Stimulated activated CD4-positive, alpha-beta T cell treated with anti-CD3 and anti-CD28 coated beads, Interleukin-4, amount 100 ng/mL, for 24 hours (primary cell): ENCODE measurements around the gene BHLHE23.
"Not testable (repeated sequence)": the region's sequence is repeated elsewhere in the genome, so short reads cannot be mapped to it uniquely, and the experiment has no call there.

ENCODE experiments used
- DNase-seq: peaks from one replicate; pipeline ENCODE4 v3.0.0-alpha.2; 2020

The BHLHE23 gene

DNA sequence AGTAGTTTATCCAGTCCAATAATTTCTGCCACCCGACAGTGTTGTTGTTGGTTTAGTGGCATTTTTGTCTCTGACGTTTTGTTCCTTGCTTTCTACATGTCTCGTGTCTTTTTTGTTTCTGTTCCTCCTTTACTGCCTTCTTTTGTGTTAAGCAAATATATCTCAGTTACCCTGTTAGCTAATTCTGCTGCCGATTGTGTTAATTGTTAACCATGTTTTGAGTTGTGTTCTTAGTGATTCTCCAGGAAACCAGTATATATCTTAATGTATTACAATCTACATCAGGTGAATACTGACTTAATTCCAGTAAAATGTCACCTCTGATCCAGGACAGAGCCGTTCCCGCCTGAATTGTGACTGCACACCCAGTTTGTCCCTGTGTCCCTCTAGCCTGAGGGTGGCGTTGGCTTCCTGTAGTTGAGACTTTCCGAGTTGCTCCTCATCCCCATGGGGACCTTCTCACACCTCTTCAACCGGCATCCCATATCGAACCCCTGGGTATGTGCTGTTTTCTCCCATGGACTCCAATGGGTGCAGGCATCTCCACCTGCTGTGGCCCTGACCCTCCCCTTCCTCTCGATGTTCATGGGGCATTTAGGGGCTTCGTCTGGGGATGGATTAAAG is 35.8 kb upstream of the BHLHE23 start:
- no peak for DNase-seq

DNA sequence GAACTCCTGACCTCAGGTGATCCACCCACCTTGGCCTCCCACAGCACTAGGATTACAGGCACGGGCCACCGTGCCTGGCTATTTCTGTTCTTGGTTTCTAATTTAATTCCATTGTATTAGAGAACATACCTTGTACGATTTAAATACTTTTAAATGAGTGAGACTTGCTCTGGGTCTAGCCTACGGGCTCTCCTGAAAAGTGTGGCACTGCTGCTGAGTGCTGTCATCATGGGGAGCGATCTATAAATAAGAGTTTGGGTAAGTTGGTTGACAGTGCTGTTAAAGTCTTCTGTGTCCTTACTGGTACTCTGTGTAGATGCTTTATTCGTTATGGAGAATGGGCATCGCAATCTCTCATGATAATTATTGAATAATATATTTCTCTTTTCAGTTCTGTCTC is 35.0 kb upstream of the BHLHE23 start:
- no peak for DNase-seq

DNA sequence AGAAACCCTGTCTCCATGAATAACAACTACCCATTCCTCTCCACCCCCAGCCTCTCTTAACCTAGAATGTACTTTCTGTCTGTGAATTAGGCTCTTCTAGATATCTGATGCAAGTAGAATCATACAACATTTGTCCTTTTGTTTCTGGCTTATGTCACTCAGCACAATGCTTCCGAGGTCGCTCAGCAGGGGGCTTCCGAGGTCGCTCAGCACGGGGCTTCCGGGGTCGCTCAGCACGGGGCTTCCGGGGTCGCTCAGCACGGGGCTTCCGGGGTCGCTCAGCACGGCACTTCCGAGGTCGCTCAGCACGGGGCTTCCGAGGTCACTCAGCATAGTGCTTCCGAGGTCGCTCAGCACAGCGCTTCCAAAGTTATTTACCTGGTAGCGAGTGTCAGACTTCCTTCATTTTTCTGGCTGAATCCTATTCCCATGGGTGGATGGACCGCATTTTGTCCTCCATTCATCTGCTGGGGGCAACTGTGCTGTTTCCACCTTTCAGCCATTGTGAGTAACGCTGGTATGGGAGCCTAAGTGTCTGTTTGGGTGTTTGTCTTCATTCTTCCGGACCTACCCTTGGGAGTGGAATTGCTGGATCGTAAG is 31.0 kb upstream of the BHLHE23 start:
- no peak for DNase-seq

DNA sequence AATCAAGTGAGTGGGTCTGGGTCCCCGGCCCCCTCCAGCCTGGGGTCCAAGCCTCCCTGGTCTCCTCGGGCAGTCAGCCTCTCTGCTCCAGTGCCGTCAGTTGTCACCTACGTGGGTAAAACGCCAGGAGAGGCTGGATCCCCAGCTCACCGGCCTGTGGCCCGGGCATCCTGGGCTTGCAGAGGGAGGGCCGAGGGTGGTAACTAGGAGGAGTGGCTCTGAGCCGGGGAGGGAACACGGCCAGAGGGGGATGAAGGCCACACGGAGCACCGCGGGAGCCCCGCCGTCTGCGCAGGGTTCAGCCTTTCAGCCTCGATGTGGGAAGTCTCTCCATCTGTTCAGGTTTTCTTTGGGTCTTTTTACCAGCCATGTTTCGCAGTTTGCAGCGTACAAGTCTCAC is 29.5 kb upstream of the BHLHE23 start:
- no peak for DNase-seq

DNA sequence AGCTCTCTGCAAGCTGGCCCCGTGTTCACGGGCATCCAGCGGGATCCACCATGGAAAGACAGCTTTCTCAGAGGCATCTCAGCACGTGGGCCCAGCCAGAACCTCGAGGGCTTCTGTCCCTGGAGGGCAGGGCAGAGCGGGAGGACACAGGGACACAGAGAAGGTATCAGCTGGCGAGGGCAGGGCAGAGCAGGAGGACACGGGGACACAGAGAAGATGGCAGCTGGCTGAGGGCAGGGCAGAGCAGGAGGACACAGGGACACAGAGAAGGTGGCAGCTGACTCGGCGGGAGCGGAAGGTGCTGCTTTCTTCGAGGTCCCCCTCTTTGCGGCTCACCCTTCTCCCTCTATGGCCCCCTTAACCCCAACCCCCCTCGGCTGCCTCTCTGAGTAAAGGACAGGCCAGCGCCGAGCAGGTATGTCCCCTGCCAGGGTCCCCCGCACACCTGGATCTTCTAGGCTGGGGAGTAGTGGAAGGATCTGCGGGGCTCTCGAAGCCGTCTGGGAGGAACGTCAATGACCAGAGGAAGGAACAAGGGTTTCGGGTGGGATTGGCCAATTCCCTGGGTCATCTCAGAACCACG is 28.9 kb upstream of the BHLHE23 start:
- DNase-seq, result no peak

DNA sequence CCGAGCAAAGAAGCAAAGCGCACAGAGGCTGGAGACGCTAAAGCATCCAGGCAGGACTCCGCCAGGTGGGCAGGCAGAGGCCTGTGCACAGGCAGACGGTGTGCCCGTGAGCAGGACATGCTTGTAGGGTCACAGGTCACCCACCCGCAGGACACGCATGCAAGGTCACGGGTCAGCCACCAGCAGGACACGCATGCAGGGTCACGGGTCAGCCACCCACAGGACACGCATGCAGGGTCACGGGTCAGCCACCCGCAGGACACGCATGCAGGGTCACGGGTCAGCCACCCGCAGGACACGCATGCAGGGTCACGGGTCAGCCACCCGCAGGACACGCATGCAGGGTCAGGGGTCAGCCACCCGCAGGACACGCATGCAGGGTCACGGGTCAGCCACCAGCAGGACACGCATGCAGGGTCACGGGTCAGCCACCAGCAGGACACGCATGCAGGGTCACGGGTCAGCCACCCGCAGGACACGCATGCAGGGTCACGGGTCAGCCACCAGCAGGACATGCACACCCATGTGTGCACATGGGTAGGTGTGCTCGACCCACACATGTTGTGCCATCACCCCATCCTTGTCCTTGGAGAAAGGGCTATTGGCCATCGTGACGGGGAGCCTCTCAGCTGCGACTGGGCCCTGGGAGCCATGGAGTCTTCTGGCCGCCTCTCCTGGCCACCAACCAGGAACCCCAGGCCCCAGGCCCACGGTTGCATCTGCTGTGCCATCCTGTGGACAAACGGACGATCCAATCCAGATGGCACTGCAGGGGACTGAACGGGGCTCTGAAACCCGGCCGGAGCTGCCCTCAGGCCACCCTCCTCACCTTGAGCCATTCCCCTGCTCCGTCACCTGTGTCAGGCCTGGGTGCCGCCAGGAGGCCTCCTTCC is 28.2 kb upstream of the BHLHE23 start:
- not testable (repeated sequence) for DNase-seq

DNA sequence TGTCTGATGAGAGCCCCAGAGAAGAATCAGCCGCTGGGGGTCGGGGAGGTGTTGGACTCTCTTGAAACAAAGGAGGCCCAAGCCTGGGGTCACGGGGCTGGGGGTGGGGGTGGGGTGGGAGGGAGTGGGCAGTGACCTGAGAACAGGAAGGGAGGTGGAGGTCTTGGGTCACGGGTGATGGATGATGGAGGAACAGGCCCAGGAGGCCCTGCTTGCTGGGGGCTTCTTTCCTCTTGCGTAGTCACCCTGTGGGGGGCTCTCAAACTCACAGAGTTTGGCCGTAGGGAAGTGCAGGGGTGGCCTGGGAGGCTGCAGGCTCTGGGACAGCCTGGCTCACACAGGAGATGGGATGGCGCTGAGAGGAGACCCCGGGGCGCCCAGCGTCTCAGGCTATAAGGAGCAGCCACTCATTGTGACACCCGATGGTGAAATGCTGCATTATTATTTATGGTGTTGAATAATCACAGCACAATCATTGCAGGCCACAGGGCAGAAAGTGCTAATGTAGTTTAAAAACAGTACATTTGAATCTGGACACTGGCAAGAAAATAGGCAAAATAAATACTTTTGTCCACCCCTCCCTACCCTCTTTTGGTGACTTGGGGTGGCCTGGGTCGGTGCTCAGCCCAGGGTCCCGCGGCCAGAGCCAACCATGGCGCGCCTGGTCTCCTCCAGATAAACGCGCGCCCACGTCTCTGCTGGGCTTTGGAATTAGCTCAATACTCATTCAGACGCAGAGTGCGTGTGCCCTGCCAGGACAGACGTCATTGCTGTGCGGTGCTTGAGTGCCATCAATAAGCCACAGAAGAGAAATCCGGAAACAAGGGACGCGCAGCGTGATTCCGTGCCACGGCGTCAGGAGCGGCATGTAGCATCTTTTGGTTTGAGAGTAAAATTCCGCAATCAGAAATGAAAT is 27.3 kb upstream of the BHLHE23 start:
- DNase-seq, result no peak

DNA sequence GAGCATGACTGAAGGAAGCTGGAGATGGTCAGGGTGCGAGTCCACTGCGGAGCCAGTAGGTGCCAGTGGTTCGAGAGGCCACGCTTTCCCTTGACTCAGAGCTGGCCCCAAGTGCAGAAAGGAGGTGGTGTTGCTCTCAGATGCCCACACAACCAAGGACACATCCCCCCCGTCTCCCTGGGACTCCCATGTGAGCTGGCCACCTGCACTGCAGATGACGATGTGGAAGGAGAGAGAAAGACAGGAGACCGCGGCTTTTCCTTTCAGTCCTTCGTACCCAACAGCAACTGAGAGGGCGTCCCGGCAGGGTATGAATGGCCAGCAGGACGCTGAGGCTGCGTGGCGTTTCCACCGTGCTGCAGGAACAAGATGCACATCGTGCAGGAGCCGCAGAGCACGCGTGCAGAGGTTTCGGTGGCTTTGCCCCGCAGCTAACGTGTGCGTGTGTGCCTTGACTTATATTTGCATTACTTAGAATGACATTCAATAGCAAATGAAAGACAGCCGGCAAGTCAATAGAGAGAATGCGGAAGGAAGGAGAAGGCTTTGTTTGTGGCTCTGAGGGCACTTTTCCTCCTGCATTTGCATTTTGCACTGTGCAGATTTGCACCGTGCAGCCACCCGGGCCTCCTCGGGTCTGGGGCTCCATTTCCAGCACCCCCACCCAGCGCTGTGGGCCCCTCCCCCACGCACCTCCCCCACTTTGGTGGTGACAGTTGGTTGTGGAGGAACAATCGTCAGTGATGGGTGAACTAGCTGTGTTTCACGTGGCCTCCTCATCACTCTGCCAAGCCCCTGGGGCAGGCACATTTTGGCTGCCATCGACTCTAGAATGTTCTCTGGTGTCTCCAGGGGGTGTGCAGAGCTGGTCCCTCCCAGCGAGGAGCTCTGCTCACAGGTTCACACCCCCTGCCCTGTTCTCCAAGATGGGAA is 26.4 kb upstream of the BHLHE23 start:
- no peak for DNase-seq

DNA sequence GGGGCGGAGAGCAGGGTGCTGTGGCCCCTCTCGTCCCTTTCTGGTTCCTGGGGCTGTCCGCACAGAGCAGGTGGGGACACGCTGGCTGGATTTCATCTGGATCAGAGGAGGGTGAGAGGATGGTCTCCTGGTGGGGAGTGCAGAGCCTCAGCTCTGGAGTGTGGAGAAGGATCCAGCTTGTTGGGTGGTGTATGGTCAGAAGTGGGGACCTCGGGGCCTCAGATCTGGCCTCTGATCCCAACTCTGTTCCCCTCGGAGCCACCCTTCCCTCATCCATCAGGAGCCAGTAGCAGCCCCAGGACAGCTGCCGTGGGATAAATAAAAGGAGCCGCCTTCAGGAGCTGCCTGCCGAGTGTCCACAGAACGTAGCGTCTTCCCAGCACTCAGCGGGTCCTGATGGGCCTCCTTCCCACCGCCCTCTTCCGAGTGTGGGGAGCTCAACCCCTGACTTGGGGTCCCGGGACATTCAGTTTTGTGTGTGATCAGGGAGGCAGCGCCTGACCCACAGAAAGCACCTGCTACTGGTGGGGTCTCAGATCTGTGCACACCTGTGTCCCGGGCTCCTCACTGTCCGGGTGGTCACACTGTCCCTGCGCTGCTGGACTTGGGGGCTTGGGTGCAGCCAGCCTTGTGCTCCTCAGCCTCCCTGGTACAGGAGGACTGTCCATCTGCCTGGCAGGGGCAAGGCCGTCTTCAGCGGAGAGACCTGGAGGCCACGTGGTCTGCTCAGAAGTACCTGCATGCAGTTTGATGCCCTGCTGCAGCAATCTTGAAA is 25.4 kb upstream of the BHLHE23 start:
- DNase-seq, result no peak

DNA sequence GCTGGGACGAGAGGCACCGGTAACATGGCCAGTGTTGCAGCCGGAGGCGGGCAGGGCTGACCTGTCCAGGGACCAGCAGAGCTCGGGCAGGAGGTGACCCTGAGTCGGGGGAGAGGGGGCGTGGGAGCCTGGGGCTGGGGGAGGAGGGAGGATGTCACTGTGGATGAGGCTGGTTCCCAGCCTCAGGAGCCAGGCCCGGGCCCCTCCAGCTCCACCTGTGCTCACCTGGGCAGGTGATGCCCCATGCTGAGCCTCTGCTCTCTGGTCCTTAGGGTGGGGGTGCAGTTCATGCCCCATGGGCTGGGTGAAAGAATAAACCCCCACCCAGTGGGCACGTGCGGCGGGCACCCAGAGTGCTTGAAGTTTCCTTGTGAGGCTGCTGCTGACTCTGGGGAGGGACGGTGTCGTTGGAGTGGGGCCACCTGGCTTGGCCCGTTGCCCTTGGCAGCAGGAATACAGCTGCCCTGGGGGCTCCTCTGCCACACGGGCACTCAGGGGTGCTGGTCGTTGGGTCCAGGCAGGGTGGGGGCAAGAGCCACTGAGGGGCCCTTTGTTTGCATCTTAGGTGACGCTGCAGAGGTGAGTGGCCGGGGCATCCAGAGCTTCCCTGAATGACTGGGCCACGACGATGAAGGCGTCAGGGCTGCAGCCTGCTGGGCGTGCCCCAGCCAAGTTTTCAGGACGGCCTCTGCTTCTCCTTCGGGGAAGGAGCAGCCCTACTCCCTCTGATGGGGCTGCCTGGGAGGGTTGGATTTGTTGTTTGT is 24.7 kb upstream of the BHLHE23 start:
- no peak for DNase-seq

DNA sequence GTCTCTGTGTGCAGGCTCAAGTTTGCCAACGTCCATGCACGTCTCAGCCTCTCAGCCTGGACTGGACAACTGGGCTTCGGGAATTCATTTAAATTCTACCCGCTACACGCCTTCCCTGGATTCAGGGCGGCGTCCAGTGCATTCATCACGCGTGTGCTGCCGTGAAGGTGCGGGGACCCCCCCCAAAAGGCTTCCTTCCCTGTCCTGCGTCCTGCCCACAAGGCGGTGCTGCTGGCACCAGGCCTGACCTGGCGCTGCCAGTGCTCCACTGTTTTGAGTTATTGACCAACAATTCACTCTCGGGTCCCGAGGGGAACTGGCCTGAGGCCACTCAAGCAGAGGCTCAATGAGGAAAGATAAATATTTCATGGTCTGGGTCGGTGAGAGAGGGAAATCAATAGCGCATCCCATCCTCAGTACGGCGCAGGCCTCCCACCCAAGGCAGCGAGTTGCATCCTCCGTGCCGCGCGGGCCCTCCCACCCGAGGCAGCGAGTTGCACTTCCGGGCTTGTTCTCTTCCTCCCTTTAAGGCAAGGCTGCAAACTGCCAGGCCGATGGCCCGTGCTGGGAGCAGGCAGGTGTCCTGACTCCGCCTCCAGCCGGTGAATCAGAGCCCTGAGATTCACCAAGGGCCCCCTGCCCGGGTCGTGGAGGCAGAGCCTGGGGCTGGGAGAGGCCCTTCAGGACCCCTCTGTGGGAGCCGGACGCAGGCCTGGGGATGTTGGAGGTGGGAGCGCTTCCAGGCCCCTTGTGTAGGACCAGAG is 22.8 kb upstream of the BHLHE23 start:
- DNase-seq, result no peak

DNA sequence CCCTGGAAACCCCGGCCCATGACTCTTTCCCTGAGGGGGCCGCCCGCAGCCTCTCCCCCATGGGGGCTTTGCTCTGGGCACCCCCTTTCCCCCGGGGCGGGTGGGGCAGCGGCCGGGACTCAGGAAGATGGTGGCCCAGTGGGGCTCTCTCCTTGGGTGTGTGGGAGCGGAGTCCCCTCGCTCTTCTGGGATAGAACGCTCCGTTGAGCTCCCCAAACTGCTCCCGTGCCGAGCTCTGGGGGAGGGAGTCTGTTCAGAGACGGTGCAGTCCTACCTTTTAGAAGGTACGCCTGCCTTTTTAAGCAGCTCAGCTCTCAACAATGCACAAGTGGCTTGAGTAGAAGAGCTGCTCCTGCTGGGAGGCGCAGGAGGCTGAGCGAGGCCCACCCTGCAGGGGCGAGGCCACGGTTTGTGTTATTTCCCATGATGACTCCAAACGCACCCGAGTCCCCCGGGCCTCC is 21.7 kb upstream of the BHLHE23 start:
- no peak for DNase-seq

DNA sequence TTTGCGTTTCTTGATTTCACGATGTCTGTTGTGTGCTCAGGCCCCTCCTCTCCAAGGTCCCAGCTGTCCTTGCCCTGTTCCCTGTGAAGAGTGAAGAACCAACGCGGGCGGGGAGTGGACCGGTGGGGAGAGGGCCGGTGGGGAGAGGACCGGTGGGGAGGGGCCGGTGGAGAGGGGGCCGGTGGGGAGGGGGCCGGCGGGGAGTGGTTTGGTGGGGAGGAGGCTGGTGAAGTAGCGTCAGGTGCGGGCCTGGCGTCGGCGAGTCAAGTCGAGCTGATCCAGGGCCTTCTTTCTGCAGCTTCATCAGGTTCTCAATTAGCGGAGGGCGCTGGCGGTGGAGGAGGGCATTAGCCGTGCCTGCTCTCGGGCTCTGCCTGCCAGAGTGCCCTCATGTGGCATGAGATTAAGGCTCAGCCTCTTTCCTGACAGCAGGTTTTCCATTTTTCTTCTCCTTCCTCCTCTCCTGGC is 21.2 kb upstream of the BHLHE23 start:
- DNase-seq, result no peak

DNA sequence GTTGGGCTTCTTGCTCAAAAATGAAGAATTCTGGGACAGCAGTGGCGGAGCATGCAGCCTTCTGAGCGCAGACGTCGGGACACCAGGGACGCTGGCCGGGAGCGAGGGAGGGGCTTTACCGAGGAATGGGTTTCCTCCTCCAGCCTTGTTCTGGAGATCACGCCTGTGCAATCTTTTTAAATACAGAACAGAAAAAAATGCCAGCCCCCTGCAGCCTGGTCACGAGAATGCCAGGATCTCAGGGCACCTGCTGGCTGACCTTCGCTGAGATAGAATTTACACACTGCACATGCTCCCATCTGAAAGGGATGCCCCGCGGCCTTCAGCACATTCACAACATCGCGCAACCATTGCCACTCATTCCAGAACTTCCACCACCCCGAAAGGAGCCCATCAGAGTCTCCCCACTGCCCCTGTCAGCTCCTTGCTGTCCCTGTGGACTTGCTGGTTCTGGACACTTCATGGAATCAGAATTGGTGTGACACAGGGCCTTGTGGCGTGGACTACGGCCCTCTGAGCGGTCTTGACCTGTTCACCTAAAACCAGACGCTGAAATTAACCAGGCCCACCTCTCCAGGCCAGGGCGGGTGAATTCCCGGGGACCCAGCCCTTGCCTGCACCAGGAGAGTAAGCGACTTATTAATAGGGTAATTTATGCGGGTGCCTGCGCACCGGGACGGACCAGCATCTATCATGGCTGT is 20.6 kb upstream of the BHLHE23 start:
- DNase-seq, result no peak

DNA sequence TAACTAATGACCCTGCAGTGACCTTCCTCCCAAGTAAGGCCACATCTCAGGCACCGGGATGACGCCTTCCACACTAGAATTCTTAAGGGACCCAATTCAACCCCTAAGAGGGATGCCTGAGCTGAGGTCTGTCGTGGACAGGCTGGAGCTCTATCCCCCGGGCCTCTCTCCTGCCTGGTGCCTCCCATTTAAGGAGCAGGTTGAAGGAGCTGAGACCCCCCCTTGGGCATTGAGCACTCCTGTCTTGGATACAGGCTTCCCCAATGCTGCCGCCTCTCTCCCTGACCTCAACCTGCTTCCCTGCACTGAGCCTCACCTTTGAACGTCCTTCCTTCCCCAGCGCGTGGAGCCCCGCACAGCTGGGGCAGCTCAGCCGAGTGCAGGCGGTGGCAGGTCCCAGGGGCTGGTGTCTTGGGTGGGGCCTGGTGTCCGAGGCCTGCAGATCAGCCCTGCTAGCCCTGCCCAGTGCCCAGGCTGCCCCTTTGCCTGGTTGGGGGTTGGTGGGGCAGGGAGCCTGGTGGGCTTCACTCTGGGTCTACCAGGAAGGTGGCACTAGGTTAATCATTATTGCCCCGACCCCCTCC is 19.9 kb upstream of the BHLHE23 start:
- no peak for DNase-seq

DNA sequence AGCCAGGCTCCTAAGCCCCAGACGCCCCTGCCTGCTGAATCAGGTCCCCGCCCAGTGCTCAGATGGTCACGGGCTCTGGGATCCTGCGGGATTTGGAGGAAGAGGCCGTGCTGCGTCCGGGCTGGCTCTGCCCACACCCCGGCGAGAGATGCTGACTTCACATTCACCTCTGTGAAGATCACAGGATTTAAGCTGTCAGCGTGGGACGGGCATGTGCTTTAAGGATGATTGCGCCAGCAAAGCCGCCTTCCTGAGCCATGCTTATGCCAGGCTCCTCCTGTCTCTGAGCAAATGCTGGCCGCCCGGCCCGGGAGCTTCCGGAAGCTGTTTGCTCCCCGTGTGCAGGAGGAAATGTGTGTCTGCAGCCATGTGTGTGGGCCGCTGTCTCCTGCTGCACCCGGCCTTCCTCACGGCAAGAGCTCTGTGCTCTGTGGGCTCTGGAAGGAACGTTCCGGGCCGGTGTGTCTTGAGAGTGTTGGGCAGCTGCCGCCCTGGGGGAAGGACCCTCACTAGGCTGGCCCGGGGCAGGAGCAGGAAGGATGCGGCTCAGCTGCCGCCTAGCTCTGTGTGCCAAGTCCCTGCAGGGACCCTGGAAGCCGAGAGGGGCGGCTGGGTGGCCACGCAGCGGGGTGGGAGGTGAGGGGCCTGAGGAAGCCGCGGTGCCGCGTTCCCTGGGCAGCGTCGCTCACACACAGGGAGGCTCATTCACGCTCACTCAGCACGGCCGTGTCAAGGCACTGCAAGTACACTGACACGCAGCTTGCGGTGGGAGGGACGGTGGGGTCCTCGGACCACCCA is 19.0 kb upstream of the BHLHE23 start:
- DNase-seq, result no peak
